Glomerular visceral epithelial cell (primary cell): ENCODE measurements around the gene SH3PXD2A.
"Not testable (repeated sequence)": the region's sequence is repeated elsewhere in the genome, so short reads cannot be mapped to it uniquely, and the experiment has no call there.

Source experiments
- DNase-seq: peaks from one replicate; pipeline ENCODE4 v3.0.0-alpha.2; 2016; ENCODE audit errors: extremely low spot score

Gene SH3PXD2A

GRCh38 chr10:103850572-103850895 lies 4.8 kb downstream of the SH3PXD2A start:
- DNase-seq: no peak

GRCh38 chr10:103849880-103850571 lies 5.3 kb downstream of the SH3PXD2A start:
- DNase-seq: peak; percentile 66

- no peak for DNase-seq
Observed at GRCh38 chr10:103849212-103849877, 6.0 kb downstream of the SH3PXD2A start.

GRCh38 chr10:103847909-103848468 lies 7.4 kb downstream of the SH3PXD2A start:
- DNase-seq: peak; percentile 26

GRCh38 chr10:103847346-103847745 lies 8.0 kb downstream of the SH3PXD2A start:
- no peak for DNase-seq

- no peak for DNase-seq
Observed at GRCh38 chr10:103845972-103846371, 9.4 kb downstream of the SH3PXD2A start.

- DNase-seq: not testable (repeated sequence)
Observed at GRCh38 chr10:103845346-103845745, 10.0 kb downstream of the SH3PXD2A start.

GRCh38 chr10:103843854-103844570 lies 11.4 kb downstream of the SH3PXD2A start:
- no peak for DNase-seq

GRCh38 chr10:103843045-103843444 lies 12.3 kb downstream of the SH3PXD2A start:
- DNase-seq: no peak

GRCh38 chr10:103842605-103843004 lies 12.8 kb downstream of the SH3PXD2A start:
- DNase-seq: no peak

GRCh38 chr10:103841519-103841918 lies 13.9 kb downstream of the SH3PXD2A start:
- DNase-seq: no peak

- no peak for DNase-seq
Observed at GRCh38 chr10:103840740-103841070, 14.7 kb downstream of the SH3PXD2A start.

- no peak for DNase-seq
Observed at GRCh38 chr10:103839872-103840739, 15.3 kb downstream of the SH3PXD2A start.

GRCh38 chr10:103839519-103839871 lies 15.9 kb downstream of the SH3PXD2A start:
- DNase-seq: no peak

- DNase-seq: no peak
Observed at GRCh38 chr10:103838862-103839518, 16.4 kb downstream of the SH3PXD2A start.

GRCh38 chr10:103838070-103838395 lies 17.3 kb downstream of the SH3PXD2A start:
- DNase-seq: no peak

GRCh38 chr10:103837370-103838069 lies 17.9 kb downstream of the SH3PXD2A start:
- DNase-seq: no peak

GRCh38 chr10:103836861-103837260 lies 18.5 kb downstream of the SH3PXD2A start:
- DNase-seq: no peak

- no peak for DNase-seq
Observed at GRCh38 chr10:103836273-103836672, 19.1 kb downstream of the SH3PXD2A start.

- no peak for DNase-seq
Observed at GRCh38 chr10:103835096-103836050, 20.0 kb downstream of the SH3PXD2A start.
